22Rv1 (cell line): ENCODE results near the gene RTN4.

Experiments used
- ZFX ChIP-seq: fragments of 450-650 bp; IDR thresholded peaks from 2 replicates; pipeline ENCODE4 v1.6.1; 2017; ENCODE audit warnings: antibody characterized with exemption, borderline replicate concordance
- TF ChIP-seq, protein P1 (sequence below): fragments of 450-650 bp; IDR thresholded peaks from 2 replicates; pipeline ENCODE4 v1.5.1; 2017; ENCODE audit warnings: mild to moderate bottlenecking

DNA sequence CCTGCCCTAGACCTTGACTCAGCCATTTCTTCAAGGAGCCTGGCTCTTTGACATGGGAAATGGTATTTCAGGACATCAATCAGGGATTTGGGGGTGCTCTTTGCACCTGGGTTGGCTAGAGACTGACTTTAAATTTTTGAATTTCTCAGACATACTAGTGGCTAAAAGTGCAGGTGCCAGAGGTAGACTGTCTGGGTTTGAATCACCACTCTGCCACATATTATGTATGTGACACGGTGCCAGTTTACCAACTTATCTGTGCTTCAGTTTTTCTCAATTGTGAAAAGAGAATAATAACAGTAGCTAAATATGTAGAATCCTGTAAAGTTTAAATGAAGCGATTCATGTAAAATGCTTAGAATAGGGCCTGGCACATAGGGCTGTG, 49.2 kb upstream of the RTN4 start:
- TF ChIP-seq, protein P1, sequence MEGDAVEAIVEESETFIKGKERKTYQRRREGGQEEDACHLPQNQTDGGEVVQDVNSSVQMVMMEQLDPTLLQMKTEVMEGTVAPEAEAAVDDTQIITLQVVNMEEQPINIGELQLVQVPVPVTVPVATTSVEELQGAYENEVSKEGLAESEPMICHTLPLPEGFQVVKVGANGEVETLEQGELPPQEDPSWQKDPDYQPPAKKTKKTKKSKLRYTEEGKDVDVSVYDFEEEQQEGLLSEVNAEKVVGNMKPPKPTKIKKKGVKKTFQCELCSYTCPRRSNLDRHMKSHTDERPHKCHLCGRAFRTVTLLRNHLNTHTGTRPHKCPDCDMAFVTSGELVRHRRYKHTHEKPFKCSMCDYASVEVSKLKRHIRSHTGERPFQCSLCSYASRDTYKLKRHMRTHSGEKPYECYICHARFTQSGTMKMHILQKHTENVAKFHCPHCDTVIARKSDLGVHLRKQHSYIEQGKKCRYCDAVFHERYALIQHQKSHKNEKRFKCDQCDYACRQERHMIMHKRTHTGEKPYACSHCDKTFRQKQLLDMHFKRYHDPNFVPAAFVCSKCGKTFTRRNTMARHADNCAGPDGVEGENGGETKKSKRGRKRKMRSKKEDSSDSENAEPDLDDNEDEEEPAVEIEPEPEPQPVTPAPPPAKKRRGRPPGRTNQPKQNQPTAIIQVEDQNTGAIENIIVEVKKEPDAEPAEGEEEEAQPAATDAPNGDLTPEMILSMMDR = no peak
- no peak for TF ChIP-seq ZFX
